ENCODE results near the gene DNASE1L1.
A peak's percentile ranks its signal among the peaks of the same experiment; 100 is the strongest.

Gene DNASE1L1

GRCh38 chrX:154369449-154370299 is 39.4 kb downstream of the DNASE1L1 start:
- POLR2A ChIA-PET = interaction anchor here (0.5 to 1.8 kb wide), 2 partner anchors 20 to 35 kb away, joined by 3 to 4 read pairs; no protein-coding TSS in a partner anchor
- Histone ChIP-seq H3K4me3 (ENCODE audit: control insufficient read depth in 1 of 7, extremely low read depth in 1 of 7, insufficient read depth in 4 of 7, low read depth in 2 of 7, low read length in 6 of 7) (peak overlapping the region; percentile 34 to 89 (median 77)), H3K27ac (ENCODE audit: insufficient read depth in 1 of 2, low read depth in 1 of 2, low read length in 2 of 2, poor library complexity in 1 of 2, severe bottlenecking in 2 of 2) (peak overlapping the region; percentile 54 to 85), H3K4me1 (ENCODE audit: control extremely low read depth in 1 of 4, control insufficient read depth in 4 of 4, insufficient read depth in 4 of 4, low read length in 3 of 4) (peaks cover 3 to 47% (median 42%) of the 10 kb centered on the region in 4 experiments), H3K36me3 (ENCODE audit: control insufficient read depth in 4 of 4, insufficient read depth in 4 of 4, low read length in 3 of 4) (peaks cover 0 to 33% (median 21%) of the 10 kb centered on the region in 4 experiments), H3K27me3 (replicated peaks in 2 of 5; ENCODE audit: control insufficient read depth in 4 of 5, insufficient read depth in 5 of 5, low read length in 4 of 5) (peaks cover 0 to 14% (median 0%) of the 10 kb centered on the region in 5 experiments), H3K9me3 (ENCODE audit: control extremely low read depth in 1 of 5, control insufficient read depth in 4 of 5, insufficient read depth in 2 of 5, low read depth in 1 of 5, low read length in 4 of 5) (no peaks in the 10 kb centered on the region)
- WGBS (ENCODE audit: insufficient coverage) = 57% methylated on average over 9 of the region's 13 CpGs
- CTCF ChIA-PET = interaction anchor here (0.6 kb wide), 1 partner anchor 53 kb away, joined by 3 read pairs; no protein-coding TSS in a partner anchor
- DNase-seq = peak in 2 of 3 donors; percentile 59 to 70

- Histone ChIP-seq H3K4me1 (ENCODE audit: control extremely low read depth in 1 of 4, control insufficient read depth in 4 of 4, insufficient read depth in 4 of 4, low read length in 3 of 4) (peaks cover 3 to 42% (median 38%) of the 10 kb centered on the region in 4 experiments), H3K27me3 (replicated peaks in 2 of 5; ENCODE audit: control insufficient read depth in 4 of 5, insufficient read depth in 5 of 5, low read length in 4 of 5) (peaks cover 0 to 9% (median 0%) of the 10 kb centered on the region in 5 experiments), H3K4me3 (ENCODE audit: control insufficient read depth in 1 of 7, extremely low read depth in 1 of 7, insufficient read depth in 4 of 7, low read depth in 2 of 7, low read length in 6 of 7) (peak overlapping the region in 6 of 7 experiments; percentile 2 to 89 (median 78)), H3K9me3 (ENCODE audit: control extremely low read depth in 1 of 5, control insufficient read depth in 4 of 5, insufficient read depth in 2 of 5, low read depth in 1 of 5, low read length in 4 of 5) (no peaks in the 10 kb centered on the region), H3K36me3 (ENCODE audit: control insufficient read depth in 4 of 4, insufficient read depth in 4 of 4, low read length in 3 of 4) (peaks cover 0 to 41% (median 25%) of the 10 kb centered on the region in 4 experiments), H3K27ac (ENCODE audit: insufficient read depth in 1 of 2, low read depth in 1 of 2, low read length in 2 of 2, poor library complexity in 1 of 2, severe bottlenecking in 2 of 2) (peak overlapping the region; percentile 54 to 85)
- CTCF ChIA-PET = no interaction called here
- POLR2A ChIA-PET = interaction anchor here (0.5 to 1.8 kb wide), 3 partner anchors 20 to 34 kb away, joined by 3 to 4 read pairs (median 3); no protein-coding TSS in a partner anchor
- DNase-seq = peak; percentile 83 to 94 (median 92)
- 23% methylated on average over 7 of the region's 16 CpGs for WGBS (ENCODE audit: insufficient coverage)
Observed at GRCh38 chrX:154368630-154369448, 40.2 kb downstream of the DNASE1L1 start.

GRCh38 chrX:154367474-154368308 is 41.4 kb downstream of the DNASE1L1 start:
- H3K36me3 ChIP-seq (ENCODE audit: control insufficient read depth in 4 of 4, insufficient read depth in 4 of 4, low read length in 3 of 4) = peaks cover 0 to 46% (median 28%) of the 10 kb centered on the region in 4 experiments
- peaks cover 3 to 35% (median 31%) of the 10 kb centered on the region in 4 experiments for H3K4me1 ChIP-seq (ENCODE audit: control extremely low read depth in 1 of 4, control insufficient read depth in 4 of 4, insufficient read depth in 4 of 4, low read length in 3 of 4)
- H3K27ac ChIP-seq (ENCODE audit: insufficient read depth in 1 of 2, low read depth in 1 of 2, low read length in 2 of 2, poor library complexity in 1 of 2, severe bottlenecking in 2 of 2) = peak overlapping the region; percentile 40 to 85
- 94% methylated on average over 25 of the region's 31 CpGs for WGBS (ENCODE audit: insufficient coverage)
- H3K9me3 ChIP-seq (ENCODE audit: control extremely low read depth in 1 of 5, control insufficient read depth in 4 of 5, insufficient read depth in 2 of 5, low read depth in 1 of 5, low read length in 4 of 5) = no peaks in the 10 kb centered on the region
- ChIA-PET POLR2A (interaction anchor here (1.0 kb wide), 1 partner anchor 20 kb away, joined by 3 read pairs; no protein-coding TSS in a partner anchor), CTCF (no interaction called here)
- H3K4me3 ChIP-seq (ENCODE audit: control insufficient read depth in 1 of 7, extremely low read depth in 1 of 7, insufficient read depth in 4 of 7, low read depth in 2 of 7, low read length in 6 of 7) = peak overlapping the region in 1 of 7 experiments; percentile 89
- DNase-seq = no peak
- H3K27me3 ChIP-seq (replicated peaks in 2 of 5; ENCODE audit: control insufficient read depth in 4 of 5, insufficient read depth in 5 of 5, low read length in 4 of 5) = peaks cover 0 to 8% (median 0%) of the 10 kb centered on the region in 5 experiments

- H3K9me3 ChIP-seq (ENCODE audit: control extremely low read depth in 1 of 5, control insufficient read depth in 4 of 5, insufficient read depth in 2 of 5, low read depth in 1 of 5, low read length in 4 of 5) = no peaks in the 10 kb centered on the region
- ChIA-PET CTCF (no interaction called here), POLR2A (no interaction called here)
- DNase-seq = no peak
- H3K36me3 ChIP-seq (ENCODE audit: control insufficient read depth in 4 of 4, insufficient read depth in 4 of 4, low read length in 3 of 4) = peaks cover 0 to 56% (median 36%) of the 10 kb centered on the region in 4 experiments
- peak overlapping the region in 1 of 2 experiments; percentile 14 for H3K27ac ChIP-seq (ENCODE audit: insufficient read depth in 1 of 2, low read depth in 1 of 2, low read length in 2 of 2, poor library complexity in 1 of 2, severe bottlenecking in 2 of 2)
- H3K4me1 ChIP-seq (ENCODE audit: control extremely low read depth in 1 of 4, control insufficient read depth in 4 of 4, insufficient read depth in 4 of 4, low read length in 3 of 4) = peaks cover 3 to 25% (median 23%) of the 10 kb centered on the region in 4 experiments
- no peak overlapping the region for H3K4me3 ChIP-seq (ENCODE audit: control insufficient read depth in 1 of 7, extremely low read depth in 1 of 7, insufficient read depth in 4 of 7, low read depth in 2 of 7, low read length in 6 of 7)
- WGBS (ENCODE audit: insufficient coverage) = 94% methylated on average over 10 of the region's 11 CpGs
- no peaks in the 10 kb centered on the region for H3K27me3 ChIP-seq (replicated peaks in 2 of 5; ENCODE audit: control insufficient read depth in 4 of 5, insufficient read depth in 5 of 5, low read length in 4 of 5)
Observed at GRCh38 chrX:154366666-154367055, 42.4 kb downstream of the DNASE1L1 start.

- Histone ChIP-seq H3K27me3 (replicated peaks in 2 of 5; ENCODE audit: control insufficient read depth in 4 of 5, insufficient read depth in 5 of 5, low read length in 4 of 5) (no peaks in the 10 kb centered on the region), H3K9me3 (ENCODE audit: control extremely low read depth in 1 of 5, control insufficient read depth in 4 of 5, insufficient read depth in 2 of 5, low read depth in 1 of 5, low read length in 4 of 5) (no peaks in the 10 kb centered on the region), H3K4me1 (ENCODE audit: control extremely low read depth in 1 of 4, control insufficient read depth in 4 of 4, insufficient read depth in 4 of 4, low read length in 3 of 4) (peaks cover 3 to 24% (median 23%) of the 10 kb centered on the region in 4 experiments), H3K27ac (ENCODE audit: insufficient read depth in 1 of 2, low read depth in 1 of 2, low read length in 2 of 2, poor library complexity in 1 of 2, severe bottlenecking in 2 of 2) (peak overlapping the region in 1 of 2 experiments; percentile 14), H3K36me3 (ENCODE audit: control insufficient read depth in 4 of 4, insufficient read depth in 4 of 4, low read length in 3 of 4) (peaks cover 0 to 62% (median 40%) of the 10 kb centered on the region in 4 experiments), H3K4me3 (ENCODE audit: control insufficient read depth in 1 of 7, extremely low read depth in 1 of 7, insufficient read depth in 4 of 7, low read depth in 2 of 7, low read length in 6 of 7) (no peak overlapping the region)
- POLR2A ChIA-PET = no interaction called here
- no peak for DNase-seq
- CTCF ChIA-PET = no interaction called here
- WGBS (ENCODE audit: insufficient coverage) = 92% methylated on average over 32 of the region's 32 CpGs
Observed at GRCh38 chrX:154365997-154366665, 42.9 kb downstream of the DNASE1L1 start.

GRCh38 chrX:154365052-154365600 is 43.9 kb downstream of the DNASE1L1 start:
- DNase-seq = no peak
- Histone ChIP-seq H3K4me1 (ENCODE audit: control extremely low read depth in 1 of 4, control insufficient read depth in 4 of 4, insufficient read depth in 4 of 4, low read length in 3 of 4) (peaks cover 3 to 24% (median 23%) of the 10 kb centered on the region in 4 experiments), H3K4me3 (ENCODE audit: control insufficient read depth in 1 of 7, extremely low read depth in 1 of 7, insufficient read depth in 4 of 7, low read depth in 2 of 7, low read length in 6 of 7) (no peak overlapping the region), H3K9me3 (ENCODE audit: control extremely low read depth in 1 of 5, control insufficient read depth in 4 of 5, insufficient read depth in 2 of 5, low read depth in 1 of 5, low read length in 4 of 5) (no peaks in the 10 kb centered on the region), H3K27ac (ENCODE audit: insufficient read depth in 1 of 2, low read depth in 1 of 2, low read length in 2 of 2, poor library complexity in 1 of 2, severe bottlenecking in 2 of 2) (no peak overlapping the region), H3K27me3 (replicated peaks in 2 of 5; ENCODE audit: control insufficient read depth in 4 of 5, insufficient read depth in 5 of 5, low read length in 4 of 5) (no peaks in the 10 kb centered on the region), H3K36me3 (ENCODE audit: control insufficient read depth in 4 of 4, insufficient read depth in 4 of 4, low read length in 3 of 4) (peaks cover 0 to 66% (median 42%) of the 10 kb centered on the region in 4 experiments)
- ChIA-PET CTCF (no interaction called here), POLR2A (no interaction called here)
- WGBS (ENCODE audit: insufficient coverage) = 97% methylated on average over 16 of the region's 20 CpGs
